GM19395 (cell line): ENCODE results near the gene ITLN2.
"Not testable (repeated sequence)": the region's sequence is repeated elsewhere in the genome, so short reads cannot be mapped to it uniquely, and the experiment has no call there.

Experiments used
- ATAC-seq: cut with Tn5 transposase; IDR thresholded peaks from one replicate; pipeline ENCODE4 v1.9.1; 2021; ENCODE audit warnings: mild to moderate bottlenecking, moderate library complexity; ENCODE audit not compliant: unreplicated experiment

ITLN2 gene

GRCh38 chr1:160956966-160957365 is 2.4 kb upstream of the ITLN2 start:
- no peak for ATAC-seq

DNA sequence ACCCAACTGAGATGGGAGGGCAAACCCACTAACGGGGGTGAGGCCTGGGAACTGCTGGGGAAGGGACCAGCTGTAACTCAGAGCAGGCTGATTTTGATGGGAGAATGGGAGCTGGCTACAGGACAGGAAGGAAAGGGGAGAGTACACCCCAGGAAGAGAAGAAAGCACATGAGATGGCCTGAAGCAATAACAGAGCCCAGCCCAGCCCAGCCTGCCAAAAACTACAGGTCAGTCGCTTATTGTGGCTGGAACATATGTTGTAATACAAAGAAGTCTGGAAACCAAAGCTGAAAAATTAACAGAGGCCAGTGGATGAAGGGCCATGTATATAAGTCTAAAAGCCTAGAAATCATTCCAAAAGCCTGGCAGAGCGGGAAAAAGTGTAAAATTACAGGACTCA is 1.6 kb downstream of the ITLN2 start:
- ATAC-seq: no peak

DNA sequence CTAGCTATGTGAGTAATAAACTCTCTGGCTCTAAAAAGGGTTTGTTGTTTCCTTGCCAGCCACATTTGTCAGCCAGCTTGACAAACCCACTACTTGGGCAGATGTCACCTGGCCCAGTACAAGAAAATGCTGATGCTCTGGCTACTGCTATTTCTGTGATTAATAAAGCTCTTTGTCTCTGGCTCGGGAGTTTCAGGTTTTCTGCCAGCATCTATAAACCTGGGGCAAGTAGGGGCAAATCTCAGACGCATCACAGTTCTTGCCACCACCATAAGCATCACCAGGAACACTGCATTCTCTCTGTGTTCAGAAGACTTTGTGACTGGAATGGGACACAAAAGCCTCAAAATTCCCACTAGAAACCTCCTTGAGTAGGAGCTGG is 2.5 kb downstream of the ITLN2 start:
- no peak for ATAC-seq

DNA sequence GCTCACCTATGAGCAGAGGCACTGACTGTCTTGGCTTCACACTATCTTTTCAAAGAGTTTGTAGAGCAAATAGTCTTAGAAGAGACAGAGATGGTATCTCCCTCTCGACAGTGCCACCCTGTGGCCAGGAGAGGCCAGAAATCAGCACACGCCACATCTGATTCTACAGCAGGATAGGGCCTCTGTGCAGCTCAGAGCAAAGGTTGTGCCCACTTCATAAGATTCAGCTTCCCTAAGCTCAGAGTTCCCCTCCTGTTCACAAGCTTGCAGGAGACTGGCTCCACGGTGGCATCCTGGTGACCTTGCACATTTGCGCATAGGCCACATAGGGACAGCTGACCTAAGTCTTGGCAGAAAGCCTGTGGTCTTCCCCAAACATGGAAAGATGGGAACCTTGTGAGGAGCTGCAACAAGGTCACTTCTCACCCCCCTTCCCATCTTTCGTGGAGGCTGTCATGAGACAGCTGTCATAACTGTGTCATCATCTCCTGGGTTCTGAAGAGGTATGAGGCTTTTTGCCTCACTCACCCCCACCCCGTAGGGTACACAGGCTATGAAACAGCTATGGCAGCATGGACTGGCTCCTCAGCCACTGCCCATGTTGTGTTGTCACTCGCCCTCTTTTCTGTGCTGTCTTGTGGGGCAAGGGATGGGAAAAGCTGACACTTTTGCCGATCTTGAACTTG is 3.0 kb downstream of the ITLN2 start:
- ATAC-seq: no peak

DNA sequence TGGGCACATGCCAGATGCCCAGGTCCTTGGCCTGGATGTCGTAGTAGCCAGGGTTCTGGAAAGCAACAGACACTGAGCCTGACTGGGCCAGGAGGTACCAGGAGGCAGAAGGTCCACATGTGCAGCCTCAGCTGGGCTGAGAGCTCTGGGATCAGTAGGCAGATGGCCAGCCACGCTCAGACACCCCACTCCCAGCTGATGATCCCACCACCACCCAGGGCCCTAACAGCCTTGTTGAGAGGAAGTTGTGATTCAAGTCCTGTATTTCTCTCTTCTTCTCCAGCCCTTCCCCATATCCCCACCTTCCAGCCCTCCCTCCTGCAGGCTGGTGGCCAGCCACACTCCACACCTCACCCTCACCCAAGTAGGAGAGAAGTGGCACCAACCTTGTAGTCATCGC is 4.0 kb downstream of the ITLN2 start:
- no peak for ATAC-seq

DNA sequence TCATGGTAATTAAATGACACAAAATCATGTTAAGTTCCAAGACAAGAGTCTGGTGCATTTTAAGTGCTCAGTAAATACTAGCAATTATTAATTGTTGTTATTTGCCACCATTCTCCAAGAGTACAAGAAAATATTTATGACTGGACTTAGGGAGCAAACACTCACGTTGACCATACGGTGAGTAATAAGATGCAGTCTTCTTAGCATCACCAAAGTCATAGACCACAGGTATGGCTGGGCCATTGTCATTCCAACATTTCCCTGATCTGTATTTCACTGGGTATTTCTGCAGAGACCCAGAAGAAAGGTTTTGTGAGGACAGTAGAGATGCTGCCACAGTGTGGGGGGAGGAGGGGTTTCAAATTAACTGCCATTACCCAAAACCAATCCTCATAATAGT is 4.7 kb downstream of the ITLN2 start:
- ATAC-seq: no peak

GRCh38 chr1:160949216-160949880 is 5.3 kb downstream of the ITLN2 start:
- ATAC-seq: not testable (repeated sequence)

DNA sequence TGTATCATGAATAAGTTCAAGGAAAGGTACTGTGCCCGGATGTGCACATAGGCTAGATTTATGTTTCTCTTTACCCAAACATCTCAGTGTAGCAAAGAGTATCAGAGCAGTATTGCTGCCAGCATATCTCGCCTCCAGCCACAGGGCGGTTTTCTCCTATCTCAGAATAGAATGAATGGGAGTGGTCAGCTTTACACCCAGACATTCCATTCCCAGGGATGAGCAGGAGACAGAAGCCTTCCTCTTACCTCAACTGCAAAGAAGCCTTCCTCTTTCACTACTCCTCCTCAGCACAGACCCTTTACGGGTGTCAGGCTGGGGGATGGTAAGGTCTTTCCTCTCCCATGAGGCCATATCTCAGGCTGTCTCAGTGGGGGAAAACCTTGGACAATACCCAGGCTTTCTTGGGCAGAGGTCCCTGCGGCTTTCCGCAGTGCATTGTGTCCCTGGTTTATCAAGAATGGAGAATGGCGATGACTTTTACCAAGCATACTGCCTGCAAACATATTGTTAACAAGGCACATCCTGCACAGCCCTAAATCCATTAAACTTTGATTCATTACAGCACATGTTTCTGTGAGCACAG is 7.3 kb downstream of the ITLN2 start:
- not testable (repeated sequence) for ATAC-seq

- ATAC-seq: not testable (repeated sequence)
These were observed 8.7 kb downstream of the ITLN2 start for GRCh38 chr1:160945881-160946280.

DNA sequence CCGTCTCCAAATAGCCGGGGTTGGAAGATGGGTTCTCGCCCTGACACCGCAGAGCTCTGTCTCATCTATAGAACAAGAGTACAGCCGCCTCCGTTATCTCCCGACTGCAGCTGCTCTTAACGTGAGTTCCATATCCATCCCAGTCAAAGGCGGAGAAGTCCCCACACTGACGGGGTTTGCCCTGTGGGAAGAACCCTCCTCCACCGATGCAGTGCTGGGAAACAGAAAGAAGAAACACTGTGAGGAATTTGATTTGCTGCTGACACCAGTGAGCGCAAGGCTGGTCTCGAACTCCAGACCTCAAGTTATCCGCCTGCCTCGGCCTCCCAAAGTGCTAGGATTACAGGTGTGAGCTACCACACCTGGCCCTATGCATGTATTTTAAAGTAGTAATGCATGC is 9.5 kb downstream of the ITLN2 start:
- ATAC-seq: no peak

DNA sequence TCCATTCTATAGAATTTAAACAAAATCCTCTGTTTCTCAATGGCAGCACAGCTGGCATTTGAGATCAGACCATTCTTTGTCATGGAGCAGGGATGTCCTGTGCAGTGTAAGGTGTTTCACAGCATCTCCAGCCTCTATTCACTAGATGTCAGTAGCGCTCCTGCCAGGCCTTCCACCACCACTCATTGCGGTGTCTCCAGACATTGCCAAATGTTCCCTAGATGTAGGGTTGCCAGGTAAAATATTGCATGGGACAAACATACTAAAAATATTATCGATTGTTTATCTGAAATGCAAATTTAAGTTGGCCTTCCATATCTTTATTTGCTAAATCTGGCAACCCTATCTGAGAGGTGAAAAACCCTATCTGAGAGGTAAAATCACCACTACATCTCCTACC is 11.7 kb downstream of the ITLN2 start:
- no peak for ATAC-seq

- ATAC-seq: not testable (repeated sequence)
These were observed 17.9 kb downstream of the ITLN2 start for GRCh38 chr1:160936666-160937065.

DNA sequence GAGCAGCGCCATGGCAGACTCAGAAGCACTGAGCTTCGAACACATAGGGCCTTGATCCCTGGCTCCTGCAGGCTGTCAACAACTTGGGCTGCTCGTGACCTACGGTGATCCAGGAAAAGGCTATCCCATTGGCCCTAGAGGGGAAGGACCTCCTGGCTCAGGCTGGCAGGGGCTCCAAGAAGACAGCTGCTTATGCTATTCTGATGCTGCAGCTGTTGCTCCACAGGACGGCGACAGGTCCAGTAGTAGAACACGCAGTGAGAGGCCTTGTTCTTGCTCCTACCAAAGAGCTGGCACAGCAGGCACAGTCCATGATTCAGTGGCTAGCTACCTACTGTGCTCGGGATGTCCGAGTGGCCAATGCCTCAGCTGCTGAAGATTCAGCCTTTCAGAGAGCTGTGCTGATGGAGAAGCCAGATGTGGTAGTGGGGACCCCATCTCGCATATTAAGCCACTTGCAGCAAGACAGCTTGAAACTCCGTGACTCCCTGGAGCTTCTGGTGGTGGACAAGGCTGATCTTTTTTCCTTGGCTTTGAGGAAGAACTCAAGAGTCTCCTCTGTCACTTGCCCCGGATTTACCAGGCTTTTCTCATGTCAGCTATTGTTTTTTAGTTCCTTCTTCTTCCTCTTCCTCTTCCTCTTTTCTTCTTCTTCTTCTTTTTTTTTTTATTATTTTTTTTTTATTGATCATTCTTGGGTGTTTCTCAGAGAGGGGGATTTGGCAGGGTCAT is 18.9 kb downstream of the ITLN2 start:
- ATAC-seq: no peak

DNA sequence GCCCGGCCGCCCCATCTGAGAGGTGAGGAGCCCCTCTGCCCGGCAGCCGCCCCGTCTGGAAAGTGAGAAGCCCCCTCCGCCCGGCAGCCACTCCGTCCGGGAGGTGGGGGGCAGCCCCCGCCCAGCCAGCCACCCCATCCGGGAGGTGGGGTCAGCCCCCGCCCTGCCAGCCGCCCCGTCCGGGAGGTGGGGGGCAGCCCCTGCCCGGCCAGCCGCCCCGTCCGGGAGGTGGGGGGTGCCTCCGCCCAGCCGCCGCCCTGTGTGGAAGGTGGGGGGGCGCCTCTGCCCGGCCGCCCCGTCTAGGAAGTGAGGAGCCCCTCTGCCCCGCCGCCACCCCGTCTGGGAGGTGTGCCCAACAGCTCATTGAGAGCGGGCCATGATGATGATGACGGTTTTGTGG is 21.3 kb downstream of the ITLN2 start:
- not testable (repeated sequence) for ATAC-seq

- no peak for ATAC-seq
These were observed 28.9 kb downstream of the ITLN2 start for GRCh38 chr1:160925652-160926244.

DNA sequence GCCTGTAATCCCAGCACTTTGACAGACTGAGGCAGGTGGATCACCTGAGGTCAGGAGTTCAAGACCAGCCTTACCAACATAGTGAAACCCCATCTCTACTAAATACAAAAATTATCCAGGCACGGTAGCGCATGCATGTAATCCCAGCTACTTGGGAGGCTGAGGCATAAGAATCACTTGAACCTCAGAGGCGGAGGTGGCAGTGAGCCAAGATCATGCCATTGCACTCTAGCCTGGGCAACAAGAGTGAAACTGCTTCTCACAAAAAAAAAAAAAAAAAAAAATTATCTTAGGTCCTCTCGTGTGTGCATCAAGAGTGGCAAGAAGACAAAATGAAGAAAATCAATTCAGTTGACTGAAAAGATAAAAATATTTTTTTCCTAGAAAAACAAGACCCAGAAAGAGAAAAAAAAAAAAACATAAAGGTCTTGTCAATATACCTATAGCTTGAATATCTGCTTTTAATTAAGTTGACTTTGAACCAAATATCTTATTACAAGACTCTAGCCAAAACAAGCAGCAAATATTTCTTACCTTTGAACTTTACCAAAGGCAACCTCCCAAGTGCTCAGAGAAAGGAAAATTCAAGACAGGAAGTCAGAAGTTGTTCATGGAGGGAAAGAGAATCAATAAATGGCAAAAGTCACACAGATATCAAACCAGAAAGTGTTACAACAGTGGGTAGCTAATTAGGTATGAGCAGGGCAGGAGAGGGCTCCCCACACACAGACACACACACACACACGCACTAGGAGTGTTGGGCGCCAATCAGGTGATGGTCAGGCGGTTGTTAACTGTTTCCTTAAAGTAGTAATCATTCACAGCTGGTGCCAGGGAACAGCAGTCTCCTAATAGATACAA is 29.6 kb downstream of the ITLN2 start:
- no peak for ATAC-seq

GRCh38 chr1:160916666-160917065 is 37.9 kb downstream of the ITLN2 start:
- no peak for ATAC-seq

DNA sequence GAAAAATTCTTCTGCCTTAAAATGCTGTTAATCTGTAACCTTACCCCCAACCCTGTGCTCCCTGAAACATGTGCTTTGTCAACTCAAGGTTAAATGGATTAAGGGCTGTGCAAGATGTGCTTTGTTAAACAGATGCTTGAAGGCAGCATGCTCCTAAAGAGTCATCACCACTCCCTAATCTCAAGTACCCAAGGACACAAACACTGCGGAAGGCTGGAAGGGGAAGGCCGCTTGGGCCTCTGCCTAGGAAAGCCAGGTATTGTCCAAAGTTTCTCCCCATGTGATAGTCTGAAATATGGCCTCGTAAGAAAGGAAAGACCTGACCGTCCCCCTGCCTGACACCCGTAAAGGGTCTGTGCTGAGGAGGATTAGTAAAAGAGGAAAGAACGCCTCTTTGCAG is 41.4 kb downstream of the ITLN2 start:
- not testable (repeated sequence) for ATAC-seq

DNA sequence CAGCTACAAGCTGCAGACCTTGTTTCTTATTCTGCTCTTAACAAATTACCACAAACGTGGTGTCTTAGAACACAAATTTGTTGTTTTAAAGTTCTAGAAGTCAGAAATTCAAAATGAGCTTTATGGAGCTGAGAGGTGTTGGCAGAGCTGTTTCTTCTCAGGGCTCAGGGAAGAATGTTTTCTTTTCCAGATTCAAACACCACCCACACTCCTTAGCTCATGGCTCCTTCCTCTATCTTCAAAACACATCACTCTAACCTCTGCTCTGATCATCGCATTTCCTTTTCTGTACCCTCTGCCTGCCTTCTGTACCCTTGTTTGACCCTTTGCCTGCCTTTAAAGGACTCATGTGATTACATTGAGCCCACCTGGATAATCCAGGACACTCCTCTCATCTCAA is 42.7 kb downstream of the ITLN2 start:
- ATAC-seq: no peak

GRCh38 chr1:160911441-160911840 is 43.2 kb downstream of the ITLN2 start:
- no peak for ATAC-seq
